Measurements from ENCODE around the gene SLC27A4. TPM values are rescaled to one million over a fixed set of nuclear protein-coding genes. Genes with fewer than 3 reads are reported as not detected.

SLC27A4 gene
- total and polyA plus RNA-seq, 7 donors, result 6.0 to 45.1 (median 12.2) TPM

GRCh38 chr9:128296340-128297220 is 43.7 kb upstream of the SLC27A4 start:
- no peak for DNase-seq
- H3K9me3 ChIP-seq, result no peaks in the 10 kb centered on the region
- H3K27me3 ChIP-seq, result no peaks in the 10 kb centered on the region
- no peak overlapping the region for H3K4me3 ChIP-seq
- H3K27ac ChIP-seq, result no peak overlapping the region
- intact Hi-C loops (cut with DNase I), result no loop called here
- no peaks in the 10 kb centered on the region for H3K36me3 ChIP-seq
- 71 to 85% methylated on average over 16 of the region's 16 CpGs for WGBS, 2 donors
- TF ChIP-seq CTCF (IDR thresholded peaks at IDR 0.05), result no peak
- TF ChIP-seq EP300 (IDR thresholded peaks at IDR 0.05), result no peak
- no peak for TF ChIP-seq POLR2AphosphoS5 (IDR thresholded peaks at IDR 0.05)
- no peak for TF ChIP-seq POLR2A (IDR thresholded peaks at IDR 0.05)
- H3K4me1 ChIP-seq, result no peaks in the 10 kb centered on the region

- WGBS, 2 donors, result 66 to 83% methylated on average over 2 of the region's 2 CpGs
- H3K27ac ChIP-seq, result no peak overlapping the region
- H3K4me3 ChIP-seq, result no peak overlapping the region
- no peak for TF ChIP-seq POLR2AphosphoS5 (IDR thresholded peaks at IDR 0.05)
- H3K4me1 ChIP-seq, result no peaks in the 10 kb centered on the region
- no peaks in the 10 kb centered on the region for H3K27me3 ChIP-seq
- H3K9me3 ChIP-seq, result no peaks in the 10 kb centered on the region
- H3K36me3 ChIP-seq, result no peaks in the 10 kb centered on the region
- intact Hi-C loops (cut with DNase I), result no loop called here
- DNase-seq, result no peak
These were observed 43.0 kb upstream of the SLC27A4 start for GRCh38 chr9:128297221-128297773.

GRCh38 chr9:128298535-128299482 is 41.5 kb upstream of the SLC27A4 start:
- Histone ChIP-seq H3K27ac (no peak overlapping the region), H3K4me3 (no peak overlapping the region), H3K4me1 (no peaks in the 10 kb centered on the region), H3K27me3 (no peaks in the 10 kb centered on the region), H3K9me3 (no peaks in the 10 kb centered on the region), H3K36me3 (no peaks in the 10 kb centered on the region)
- DNase-seq, result no peak
- TF ChIP-seq POLR2AphosphoS5 (IDR thresholded peaks at IDR 0.05), result no peak
- WGBS, 2 donors, result 44 to 79% methylated on average over 20 of the region's 20 CpGs
- intact Hi-C loops (cut with DNase I), result no loop called here

- H3K36me3 ChIP-seq, result peaks cover 0 to 13% (median 4%) of the 10 kb centered on the region in 4 donors
- TF ChIP-seq EP300 (IDR thresholded peaks at IDR 0.05) (no peak), POLR2AphosphoS5 (IDR thresholded peaks at IDR 0.05) (no peak), POLR2A (IDR thresholded peaks at IDR 0.05) (no peak), CTCF (IDR thresholded peaks at IDR 0.05) (no peak)
- no peak overlapping the region for H3K4me3 ChIP-seq
- no peak for DNase-seq
- intact Hi-C loops (cut with DNase I), result no loop called here
- H3K9me3 ChIP-seq, result no peaks in the 10 kb centered on the region
- WGBS, 2 donors, result 82 to 86% methylated on average over 9 of the region's 9 CpGs
- no peaks in the 10 kb centered on the region for H3K4me1 ChIP-seq
- no peak overlapping the region for H3K27ac ChIP-seq
- no peaks in the 10 kb centered on the region for H3K27me3 ChIP-seq
These were observed 36.0 kb upstream of the SLC27A4 start for GRCh38 chr9:128304136-128304970.

- intact Hi-C loops (cut with DNase I), result no loop called here
- no peak overlapping the region for H3K4me3 ChIP-seq
- TF ChIP-seq EP300 (IDR thresholded peaks at IDR 0.05), result no peak
- no peak for TF ChIP-seq POLR2A (IDR thresholded peaks at IDR 0.05)
- no peak for TF ChIP-seq POLR2AphosphoS5 (IDR thresholded peaks at IDR 0.05)
- TF ChIP-seq CTCF (IDR thresholded peaks at IDR 0.05), result no peak
- no peak for DNase-seq
- H3K4me1 ChIP-seq, result no peaks in the 10 kb centered on the region
- H3K9me3 ChIP-seq, result no peaks in the 10 kb centered on the region
- H3K27ac ChIP-seq, result no peak overlapping the region
- peaks cover 0 to 18% (median 9%) of the 10 kb centered on the region in 4 donors for H3K36me3 ChIP-seq
- 52 to 72% methylated on average over 5 of the region's 5 CpGs for WGBS, 2 donors
- H3K27me3 ChIP-seq, result no peaks in the 10 kb centered on the region
These were observed 35.4 kb upstream of the SLC27A4 start for GRCh38 chr9:128304971-128305288.
